GM21526 (cell line): Measurements from ENCODE around the gene UTRN.
A peak's percentile ranks its signal among the peaks of the same experiment; 100 is the strongest.

Source experiments
- ATAC-seq: cut with Tn5 transposase; IDR thresholded peaks from one replicate; pipeline ENCODE4 v1.9.1; 2021; ENCODE audit warnings: moderate library complexity; ENCODE audit not compliant: unreplicated experiment, low FRiP score

Gene UTRN

DNA sequence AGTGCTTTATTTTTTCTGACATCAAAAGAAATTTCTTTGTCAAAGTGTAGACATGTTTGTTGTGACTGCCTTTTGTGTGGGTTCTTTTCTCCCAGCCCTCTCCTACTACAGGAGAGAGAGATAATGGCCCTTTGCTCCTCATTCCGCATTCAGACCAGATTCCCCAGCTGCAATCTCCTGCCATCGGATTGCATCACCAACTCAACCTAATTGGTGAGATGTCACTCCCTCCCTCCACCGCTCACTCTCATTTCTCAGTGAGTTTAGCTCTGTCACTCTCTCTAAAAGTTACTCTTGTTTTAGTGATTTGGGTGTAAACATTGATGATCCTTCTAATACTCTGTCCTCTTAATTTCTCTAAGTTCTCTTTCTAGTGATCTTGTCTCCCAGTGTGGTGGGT lies 22.7 kb downstream of the UTRN start:
- no peak for ATAC-seq

DNA sequence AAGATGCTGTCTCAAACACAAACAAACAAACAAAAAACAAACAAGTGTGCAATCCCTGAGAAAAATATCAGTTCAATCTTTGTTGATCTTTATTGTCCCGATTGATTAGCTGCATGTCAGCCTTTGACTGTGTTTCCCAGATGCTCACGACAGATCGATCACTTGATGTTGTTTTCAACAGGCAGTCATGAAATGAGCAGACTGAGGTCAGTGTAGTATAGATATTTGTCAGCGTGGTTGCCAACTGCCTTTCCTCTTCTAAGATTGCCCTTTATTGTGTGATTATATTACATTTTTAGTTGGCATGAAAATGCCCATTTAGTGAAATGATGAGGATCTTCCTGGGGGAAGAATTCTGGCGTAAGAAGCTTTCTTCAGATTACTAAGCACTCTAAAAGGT lies 25.6 kb downstream of the UTRN start:
- ATAC-seq, result no peak

DNA sequence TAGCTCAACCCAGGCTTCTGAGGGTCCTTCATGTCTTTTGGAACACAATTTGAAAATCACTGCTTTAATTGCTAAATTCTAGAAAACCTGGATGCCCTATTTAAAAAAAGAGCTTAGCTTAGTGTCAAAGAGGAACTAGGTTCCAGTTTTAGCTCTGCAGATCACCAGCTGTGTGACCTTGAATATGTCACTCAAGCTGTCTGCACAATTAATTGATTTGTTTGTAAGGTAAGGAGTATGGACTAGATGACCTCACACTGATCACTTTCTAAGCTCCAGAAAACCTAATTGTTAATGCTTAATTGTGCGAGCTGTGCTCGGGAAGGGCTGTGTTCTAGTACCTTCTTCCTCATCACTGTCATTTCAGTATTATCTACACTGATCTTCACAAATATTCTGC lies 26.2 kb downstream of the UTRN start:
- no peak for ATAC-seq

DNA sequence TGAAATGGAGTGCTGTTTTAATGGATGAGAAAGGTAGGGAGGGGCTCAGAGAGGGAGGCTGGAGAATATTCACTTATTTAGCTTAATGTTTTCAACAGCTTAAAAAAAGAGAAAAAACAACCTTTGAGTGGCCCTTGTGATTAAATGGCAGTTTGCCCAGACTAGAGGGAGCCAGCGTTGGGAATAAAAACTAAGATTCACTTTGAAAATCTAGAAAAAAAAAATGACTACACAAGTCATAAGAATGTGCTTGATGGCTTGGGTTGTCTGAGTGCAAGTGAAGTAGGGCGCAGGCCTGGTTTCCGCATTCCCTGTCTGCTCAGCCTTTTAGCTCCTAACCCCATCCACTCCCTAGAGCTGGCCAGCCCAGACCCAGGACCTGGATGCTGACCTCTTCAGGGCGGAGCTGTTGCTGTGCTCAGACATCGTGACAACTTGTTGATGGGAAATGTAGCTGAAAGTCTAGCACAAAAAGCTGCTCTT lies 28.9 kb downstream of the UTRN start:
- ATAC-seq, result no peak

DNA sequence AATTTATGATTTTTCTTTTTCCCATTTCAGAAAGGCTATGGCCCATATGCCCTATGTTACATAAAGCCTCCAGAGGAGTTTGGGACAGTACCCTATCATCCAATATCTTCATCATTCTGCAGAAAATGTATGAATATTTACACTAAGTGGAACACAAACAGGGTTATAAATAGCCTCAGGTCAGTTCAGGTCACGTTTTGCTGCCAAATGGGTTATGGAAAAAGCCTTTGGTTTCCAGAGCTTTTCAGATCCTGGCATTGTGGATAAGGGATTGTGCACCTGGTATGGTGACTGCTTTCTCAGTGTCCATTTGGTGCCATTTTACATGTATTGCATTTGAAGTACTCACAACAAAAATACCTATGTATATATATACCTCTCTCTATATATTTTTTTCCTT lies 29.4 kb downstream of the UTRN start:
- no peak for ATAC-seq

DNA sequence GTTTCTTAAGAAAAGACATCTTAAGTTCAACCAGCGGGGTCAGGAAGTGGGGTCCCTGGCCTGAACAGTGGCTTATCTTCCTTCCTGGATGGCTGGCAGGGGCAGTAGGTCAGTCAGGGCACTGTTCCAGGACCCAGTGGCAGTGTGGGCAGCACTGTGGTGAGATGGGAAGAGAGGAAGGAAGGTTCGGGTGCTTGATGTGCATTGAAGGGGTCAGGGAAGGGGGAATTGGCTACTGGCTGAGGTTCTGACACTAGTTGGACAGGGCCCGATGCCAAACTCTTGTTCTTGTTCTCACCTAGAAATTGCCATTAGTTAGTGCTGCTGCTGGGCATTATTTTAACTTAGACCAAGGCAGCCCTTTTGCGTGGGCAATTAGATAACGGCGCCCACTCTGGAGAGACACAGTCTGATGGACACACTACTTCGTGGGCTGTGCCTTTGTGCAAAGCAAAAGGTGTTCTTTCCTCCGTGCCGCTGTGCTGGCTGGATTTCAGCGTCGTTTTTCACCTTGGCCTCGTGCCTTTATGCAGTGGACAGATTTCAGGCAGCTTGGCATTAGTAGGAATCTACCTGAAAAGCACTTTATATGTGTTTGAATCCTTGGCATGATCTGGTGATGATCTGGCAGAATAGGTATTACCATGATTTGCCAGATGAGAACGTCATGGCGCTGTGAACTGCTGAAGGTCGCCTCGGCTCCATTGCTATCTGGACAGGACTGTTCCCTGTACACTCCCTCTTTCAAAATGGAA lies 30.3 kb downstream of the UTRN start:
- no peak for ATAC-seq

DNA sequence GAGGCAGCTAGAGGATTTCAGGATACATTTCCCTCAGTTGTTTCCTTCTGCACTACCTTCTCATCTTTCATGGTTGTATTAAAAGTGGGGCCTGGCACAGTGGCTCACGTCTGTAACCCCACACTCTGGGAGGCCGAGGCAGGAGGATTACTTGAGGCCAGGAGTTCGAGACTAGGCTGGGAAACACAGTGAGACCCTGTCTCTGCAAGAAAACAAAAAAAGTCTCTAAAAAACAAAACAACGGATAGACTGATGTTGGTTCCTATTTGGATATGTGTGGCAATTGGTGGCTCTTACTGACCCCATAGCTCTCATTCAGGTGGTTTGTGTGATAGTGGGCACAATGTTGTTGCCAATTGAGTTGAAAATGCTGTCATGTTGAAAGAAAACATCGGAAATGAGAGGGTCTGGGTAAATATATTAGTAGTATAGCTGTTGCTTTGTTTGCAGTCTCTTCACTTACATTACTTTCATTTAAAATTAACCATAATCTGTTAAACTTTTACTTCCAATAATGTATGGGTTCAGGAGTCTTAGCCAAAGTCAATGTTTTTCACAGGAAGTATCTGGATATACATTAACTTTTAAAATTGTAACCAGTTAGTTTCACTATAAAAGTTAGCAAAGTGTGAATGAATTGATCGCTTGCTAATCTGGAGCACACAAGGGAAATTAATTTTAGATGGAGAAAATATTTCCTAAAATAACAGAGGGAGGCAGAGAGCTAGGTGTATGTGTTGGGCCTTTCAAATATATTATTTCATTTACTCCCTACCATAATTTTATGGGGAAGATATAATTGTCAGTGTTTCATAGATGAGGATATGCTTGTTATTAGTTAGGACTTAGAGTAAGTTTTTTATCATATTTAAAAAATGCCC lies 31.1 kb downstream of the UTRN start:
- no peak for ATAC-seq

DNA sequence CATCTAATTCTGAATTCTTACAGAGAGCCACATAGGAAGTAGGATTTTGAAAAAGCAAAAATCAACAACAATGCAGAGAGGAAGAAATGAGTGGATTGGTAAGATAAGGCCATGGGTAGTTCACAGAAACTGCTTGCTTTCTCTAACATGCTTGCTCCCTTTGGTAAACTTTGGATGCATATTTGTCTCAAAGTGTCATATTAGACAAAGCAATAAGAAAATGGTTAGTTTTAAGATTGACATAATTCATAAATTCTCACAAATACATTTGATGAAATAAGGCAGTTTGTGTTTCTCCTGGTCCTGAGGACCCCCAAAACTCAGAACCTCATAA lies 31.7 kb downstream of the UTRN start:
- no peak for ATAC-seq

DNA sequence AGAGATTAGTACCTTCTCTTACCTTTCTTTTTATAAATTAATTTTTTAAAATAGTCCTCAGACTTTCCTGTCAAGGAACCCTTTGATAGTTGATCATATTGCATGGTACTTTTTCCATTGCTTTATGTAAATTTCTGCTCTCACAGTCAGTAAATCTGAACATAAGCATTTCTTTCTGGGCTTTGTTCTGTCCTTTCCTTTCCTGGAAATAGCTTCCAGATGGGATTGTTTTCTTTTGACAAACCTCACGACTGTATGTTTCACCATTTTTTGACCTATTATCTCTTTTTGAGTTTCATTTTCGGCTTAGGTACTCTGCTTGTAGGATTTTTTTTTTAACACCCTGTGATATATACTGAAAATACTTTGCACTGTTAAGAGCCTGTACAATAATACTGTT lies 32.6 kb downstream of the UTRN start:
- no peak for ATAC-seq

DNA sequence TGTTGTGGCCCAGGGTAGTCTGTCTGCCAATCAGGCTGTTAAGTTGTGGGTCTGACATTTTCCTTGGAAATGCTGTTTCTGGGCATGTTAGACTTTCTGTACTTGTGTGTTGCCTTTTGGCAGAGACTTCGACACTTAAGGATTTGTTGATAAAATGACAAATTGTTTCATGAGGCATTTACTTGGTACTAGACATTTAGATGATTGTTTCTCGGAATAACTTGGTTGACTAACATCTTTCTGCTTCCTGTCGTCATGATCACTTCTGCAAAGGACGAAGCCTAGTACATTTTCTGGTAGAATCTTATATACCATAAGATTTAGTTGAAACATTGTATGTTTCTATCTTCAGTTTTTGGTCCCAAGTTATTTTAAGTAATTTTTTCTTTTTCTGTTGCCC lies 34.1 kb downstream of the UTRN start:
- no peak for ATAC-seq

DNA sequence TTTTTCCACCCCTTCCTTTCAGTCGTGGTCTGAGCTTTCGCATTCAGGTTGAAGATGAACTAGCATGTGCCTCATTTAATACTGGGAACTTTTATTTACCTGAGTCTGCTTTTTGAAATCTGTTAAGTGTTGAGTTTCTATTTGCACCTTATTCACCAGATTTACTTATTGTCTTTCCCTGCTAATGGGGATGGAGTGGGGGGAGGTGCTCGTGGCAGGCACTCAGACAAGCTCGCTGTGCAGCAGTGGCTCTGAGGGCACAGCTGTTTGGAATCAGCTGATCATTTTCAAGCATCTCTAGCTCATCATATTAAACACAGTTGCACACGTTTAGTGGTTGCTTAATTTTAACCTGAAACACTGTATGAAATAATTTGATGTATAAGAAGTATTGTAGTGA lies 35.6 kb downstream of the UTRN start:
- no peak for ATAC-seq

DNA sequence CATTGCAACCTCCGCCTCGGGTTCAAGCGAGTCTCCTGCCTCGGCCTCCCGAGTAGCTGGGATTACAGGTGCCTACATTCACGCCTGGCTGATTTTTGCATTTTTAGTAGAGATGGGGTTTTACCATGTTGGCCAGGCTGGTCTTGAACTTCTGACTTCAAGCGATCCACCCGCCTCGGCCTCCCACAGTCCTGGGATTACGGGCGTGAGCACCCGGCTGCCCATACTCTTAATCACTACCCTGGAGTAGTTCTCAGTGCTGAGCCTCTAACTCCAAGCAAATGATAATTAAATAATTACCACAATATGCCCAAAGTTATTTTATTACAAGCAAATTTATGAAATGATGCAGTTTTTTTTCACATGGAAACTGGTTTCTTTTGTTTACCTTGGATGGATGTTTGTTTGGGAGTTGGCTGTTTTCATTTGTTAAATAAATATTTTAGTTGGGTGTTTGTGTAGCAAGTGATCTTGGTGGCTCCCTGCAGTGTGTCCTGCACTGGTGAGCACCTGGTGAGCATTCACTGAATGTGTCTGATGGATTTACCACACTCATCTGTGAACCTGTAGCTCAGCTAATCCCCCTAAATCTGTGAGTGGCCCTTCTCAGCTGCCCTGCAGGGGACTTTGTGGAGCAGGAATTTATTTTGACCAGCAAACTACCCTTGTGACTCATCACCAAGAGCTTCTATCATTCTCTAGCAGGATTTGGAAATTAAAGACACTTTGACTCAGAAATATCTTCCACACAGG lies 36.9 kb downstream of the UTRN start:
- no peak for ATAC-seq

DNA sequence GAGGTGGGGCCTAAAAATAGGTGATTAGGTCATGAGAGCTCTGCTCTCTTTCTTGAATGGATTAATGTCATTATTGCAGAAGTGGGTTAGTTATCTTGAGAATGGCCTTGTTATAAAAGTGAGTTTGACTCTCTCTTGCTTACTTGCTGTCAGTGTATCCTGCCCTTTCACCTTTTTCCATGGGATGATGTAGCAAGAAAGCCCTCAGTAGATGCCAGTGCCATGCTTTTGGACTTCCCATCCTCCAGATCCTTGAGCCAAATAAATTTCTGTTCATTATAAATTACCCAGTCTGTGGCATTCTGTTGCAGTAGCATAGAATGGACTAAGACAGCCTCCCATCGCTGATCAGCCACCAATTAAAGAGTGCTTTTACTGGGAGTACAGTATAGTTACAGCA lies 40.1 kb downstream of the UTRN start:
- no peak for ATAC-seq

DNA sequence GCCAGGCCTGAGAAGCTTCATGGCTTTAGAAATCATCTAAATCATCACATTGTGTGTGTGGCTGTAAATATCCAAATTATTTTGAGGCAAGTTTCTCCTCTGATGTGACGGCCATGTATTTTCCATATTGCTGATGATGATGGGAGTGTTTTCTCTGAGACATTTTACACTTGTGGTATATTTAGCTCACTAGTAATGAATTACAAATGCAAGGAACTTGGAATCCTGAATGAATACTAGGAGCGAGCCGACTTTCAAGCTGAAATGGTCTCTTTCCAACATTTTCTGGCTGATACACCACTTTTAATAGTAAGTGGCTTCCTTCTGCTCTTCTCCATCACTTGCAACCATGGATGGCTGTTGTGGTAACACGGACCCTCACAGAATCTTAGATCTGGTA lies 41.3 kb downstream of the UTRN start:
- no peak for ATAC-seq

DNA sequence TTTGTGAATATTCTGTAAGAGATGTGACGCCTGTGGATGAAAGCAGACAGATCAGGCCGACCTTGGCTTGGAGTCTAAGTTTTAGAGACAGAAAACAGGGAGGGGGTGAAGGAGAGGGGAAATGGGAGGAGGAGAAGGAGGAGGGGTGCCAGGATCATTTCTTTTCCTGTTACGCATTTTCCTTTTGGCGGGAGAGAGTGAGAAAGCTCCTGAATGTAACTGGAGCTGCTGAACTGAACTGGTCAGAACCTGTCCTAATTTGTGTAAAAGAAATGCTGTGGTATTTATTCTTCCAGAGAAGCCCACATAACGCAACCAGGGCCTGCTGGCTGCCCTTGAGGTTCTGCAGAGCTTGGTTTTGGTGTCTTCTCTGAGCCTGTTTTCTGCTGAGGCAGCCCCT lies 41.9 kb downstream of the UTRN start:
- no peak for ATAC-seq

DNA sequence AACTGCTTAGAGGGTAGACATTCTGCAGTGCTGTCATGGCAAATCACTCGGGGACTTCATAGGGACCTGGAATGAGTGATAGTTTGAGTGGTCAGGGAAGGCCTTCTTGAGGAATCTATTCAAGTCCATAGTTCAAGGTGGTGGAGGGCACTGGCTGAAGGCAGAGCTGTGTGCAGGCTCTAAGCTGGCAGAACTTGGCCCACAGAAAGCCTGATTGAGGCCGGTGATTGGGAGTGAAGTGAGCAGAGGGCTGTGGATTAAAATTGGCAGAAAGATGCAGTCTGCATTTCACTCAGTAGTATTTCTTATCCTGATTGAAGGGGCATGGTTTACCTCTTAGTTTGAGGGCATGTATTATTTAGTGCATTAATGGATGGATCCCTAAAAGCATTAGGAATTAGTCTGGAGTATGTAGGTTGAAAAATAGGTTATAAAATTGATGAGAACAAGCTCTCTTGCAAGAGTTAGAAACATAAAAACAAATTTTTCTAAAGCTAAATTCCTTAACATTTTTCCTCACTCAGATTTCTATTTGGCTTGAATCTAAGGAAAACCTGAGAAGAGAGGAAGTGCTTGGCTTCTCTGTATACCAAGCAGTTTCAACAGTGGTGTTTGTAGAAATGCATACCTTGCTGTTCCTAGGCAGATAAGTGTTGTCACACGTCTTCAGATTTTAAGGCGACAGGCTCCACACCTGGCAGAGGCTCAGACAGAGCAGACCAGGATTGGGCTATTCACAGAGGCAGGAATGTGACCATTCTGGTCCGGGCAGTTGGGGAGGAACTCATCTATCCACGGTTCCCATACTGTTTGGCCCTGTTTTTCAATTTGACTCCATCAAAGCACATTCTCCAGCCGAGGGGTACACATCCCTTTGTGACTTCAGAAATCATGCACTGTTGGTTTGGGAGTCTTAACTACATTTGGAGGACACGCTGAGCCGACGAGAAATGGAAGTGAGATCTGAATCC lies 45.2 kb downstream of the UTRN start:
- ATAC-seq, result no peak

DNA sequence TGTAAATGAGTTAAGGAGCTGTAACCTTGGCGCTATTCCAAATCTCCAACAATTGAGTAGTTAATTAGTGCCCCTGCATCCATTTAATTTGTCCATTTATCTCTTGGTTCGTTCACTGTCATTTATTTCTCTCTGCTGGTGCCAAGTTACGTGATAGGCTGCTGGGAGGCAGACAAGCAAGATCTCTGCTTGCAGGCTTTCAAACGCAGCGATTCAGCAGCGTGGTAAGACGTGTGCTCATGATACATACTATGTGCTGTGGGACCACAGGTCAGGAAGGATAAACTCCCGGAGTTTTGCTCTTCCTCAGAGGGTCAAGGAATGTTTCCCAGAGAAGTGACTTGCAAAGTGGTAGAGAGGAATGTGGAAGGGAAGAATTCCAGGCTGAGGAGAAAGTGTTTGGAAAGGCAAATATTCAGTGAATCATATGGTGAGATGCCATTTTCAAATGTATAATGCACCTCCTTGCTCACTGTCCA lies 46.4 kb downstream of the UTRN start:
- ATAC-seq, result no peak

DNA sequence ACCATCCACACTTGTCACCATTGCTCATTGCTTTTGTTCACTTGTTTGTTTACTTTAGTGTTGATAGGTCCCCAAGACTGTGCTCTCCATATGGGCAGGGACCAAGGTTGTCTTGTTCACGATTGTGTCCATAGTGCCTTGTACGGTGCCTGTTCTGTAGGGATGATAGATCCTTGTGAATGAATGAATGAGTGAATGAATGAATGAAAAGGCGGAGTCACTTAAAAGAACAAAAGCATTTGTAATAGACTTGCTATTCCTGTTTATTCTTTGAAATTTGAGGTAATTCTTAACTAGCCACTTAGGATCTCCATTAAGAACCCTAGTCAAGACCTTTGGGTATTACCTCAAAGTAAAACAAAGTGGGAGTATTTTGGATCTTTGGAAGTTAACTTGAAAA lies 47.0 kb downstream of the UTRN start:
- no peak for ATAC-seq

DNA sequence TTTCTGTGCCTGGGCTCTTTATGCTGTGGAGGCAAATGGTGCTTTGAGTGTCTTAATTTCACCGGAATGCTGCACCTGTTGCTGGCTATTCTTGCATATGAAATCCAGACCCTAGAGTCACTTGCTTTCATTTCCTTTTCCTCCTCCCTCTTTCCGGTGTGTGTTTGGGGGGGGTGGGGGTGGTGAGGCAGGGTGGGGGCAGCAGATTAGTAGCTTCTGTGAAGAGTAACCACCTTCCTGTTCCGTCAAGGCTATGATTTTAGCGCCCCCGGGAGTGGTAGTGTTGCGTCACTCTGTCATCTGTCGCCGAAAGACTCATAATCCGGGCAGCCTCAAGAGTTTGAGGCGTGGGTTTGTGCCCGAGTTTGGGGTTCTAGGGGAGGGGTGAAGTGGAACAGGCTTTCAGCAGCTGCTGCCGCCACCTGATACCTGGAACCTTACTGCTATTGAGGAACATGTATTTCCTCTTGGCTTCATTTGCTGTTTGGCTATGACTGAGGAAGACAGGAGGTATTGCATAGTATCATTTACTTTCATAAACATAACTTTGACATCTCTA lies 49.1 kb downstream of the UTRN start:
- ATAC-seq, result peak; percentile 65
